OCI-LY3 (cell line): ENCODE data around the gene PTGIS.

Source experiments
- H2AFZ ChIP-seq: fragments of 200-600, 300-600 bp; shearing (Covaris generic); 2 replicates; pipeline ENCODE4 v1.6.0; 2014; ENCODE audit warnings: antibody characterized with exemption, low read depth, low read length
- H3K27ac ChIP-seq: fragments of 200-600, 300-600 bp; sonication (generic); 2 replicates; pipeline ENCODE4 v1.5.1; 2014; ENCODE audit warnings: mild to moderate bottlenecking, low read length, moderate library complexity, mixed read lengths
- H3K27me3 ChIP-seq: fragments of 200-600, 300-600 bp; sonication (generic); 2 replicates; pipeline ENCODE4 v1.6.1; 2014; ENCODE audit warnings: low read depth, low read length, mixed read lengths
- H3K36me3 ChIP-seq: fragments of 200-600, 300-600 bp; sonication (generic); replicated peaks from 2 replicates; pipeline ENCODE3; 2014; ENCODE audit warnings: low read depth, low read length, mixed read lengths
- H3K4me1 ChIP-seq: fragments of 300-600, 200-600 bp; sonication (generic); 2 replicates; pipeline ENCODE4 v1.6.1; 2014; ENCODE audit warnings: low read length, mixed read lengths
- H3K4me2 ChIP-seq: fragments of 200-600, 300-600 bp; sonication (generic); 2 replicates; pipeline ENCODE4 v1.6.1; 2014; ENCODE audit warnings: low read length, mixed read lengths
- H3K4me3 ChIP-seq: fragments of 300-600, 200-600 bp; sonication (generic); 2 replicates; pipeline ENCODE4 v1.5.1; 2014; ENCODE audit warnings: antibody characterized with exemption, mild to moderate bottlenecking, low read length, moderate library complexity
- H3K79me2 ChIP-seq: fragments of 300-600, 200-600 bp; shearing (Covaris generic); 2 replicates; pipeline ENCODE4 v1.6.1; 2014; ENCODE audit warnings: mild to moderate bottlenecking, low read length, mixed read lengths
- H3K9ac ChIP-seq: fragments of 300-600, 200-600 bp; shearing (Covaris generic); 2 replicates; pipeline ENCODE4 v1.6.0; 2014; ENCODE audit warnings: mild to moderate bottlenecking, low read length, moderate library complexity
- H3K9me3 ChIP-seq: fragments of 200-600, 300-600 bp; shearing (Covaris generic); 2 replicates; pipeline ENCODE4 v1.6.1; 2014; ENCODE audit warnings: low read length, mixed read lengths; ENCODE audit not compliant: insufficient read depth
- H4K20me1 ChIP-seq: fragments of 200-600, 300-600 bp; sonication (generic); 2 replicates; pipeline ENCODE4 v1.6.1; 2016; ENCODE audit warnings: low read length, mixed read lengths; ENCODE audit not compliant: insufficient read depth
- CTCF ChIP-seq: fragments of 200-600, 300-600 bp; sonication (generic); IDR thresholded peaks from 2 replicates; pipeline ENCODE4 v1.5.1; 2014; ENCODE audit warnings: antibody characterized with exemption, low read length, low read depth
- EZH2phosphoT487 ChIP-seq: fragments of 200-600 bp; shearing (Covaris generic); IDR thresholded peaks from 2 replicates; pipeline ENCODE4 v1.6.1; 2018; ENCODE audit warnings: antibody characterized with exemption, mixed run types, low read depth

PTGIS gene

GRCh38 chr20:49583669-49584417, 15.9 kb upstream of the PTGIS start:
- Histone ChIP-seq H2AFZ (no peak overlapping the region), H3K4me2 (no peak overlapping the region)

GRCh38 chr20:49583343-49583668, 15.4 kb upstream of the PTGIS start:
- Histone ChIP-seq H3K4me1 (no peaks in the 10 kb centered on the region), H3K79me2 (no peaks in the 10 kb centered on the region), H3K4me3 (no peak overlapping the region), H3K9me3 (peaks cover 7% of the 10 kb centered on the region; the same call in 1 of the 2 replicates), H3K27me3 (peaks cover 64% of the 10 kb centered on the region), H3K36me3 (no peaks in the 10 kb centered on the region), H2AFZ (no peak overlapping the region), H3K27ac (no peak overlapping the region), H3K9ac (no peak overlapping the region), H4K20me1 (no peaks in the 10 kb centered on the region), H3K4me2 (no peak overlapping the region)
- TF ChIP-seq CTCF (no peak), EZH2phosphoT487 (no peak)

More at GRCh38 chr20:49583669-49584417, 15.9 kb upstream of the PTGIS start:
- H3K27ac ChIP-seq: no peak overlapping the region
- H3K4me3 ChIP-seq: no peak overlapping the region
- H3K79me2 ChIP-seq: no peaks in the 10 kb centered on the region
- no peak overlapping the region for H3K9ac ChIP-seq
- no peaks in the 10 kb centered on the region for H3K4me1 ChIP-seq
- peaks cover 7% of the 10 kb centered on the region; the same call in 1 of the 2 replicates for H3K9me3 ChIP-seq
- H3K36me3 ChIP-seq: no peaks in the 10 kb centered on the region
- TF ChIP-seq CTCF (no peak), EZH2phosphoT487 (no peak)
- H4K20me1 ChIP-seq: no peaks in the 10 kb centered on the region
- H3K27me3 ChIP-seq: peaks cover 64% of the 10 kb centered on the region

DNA sequence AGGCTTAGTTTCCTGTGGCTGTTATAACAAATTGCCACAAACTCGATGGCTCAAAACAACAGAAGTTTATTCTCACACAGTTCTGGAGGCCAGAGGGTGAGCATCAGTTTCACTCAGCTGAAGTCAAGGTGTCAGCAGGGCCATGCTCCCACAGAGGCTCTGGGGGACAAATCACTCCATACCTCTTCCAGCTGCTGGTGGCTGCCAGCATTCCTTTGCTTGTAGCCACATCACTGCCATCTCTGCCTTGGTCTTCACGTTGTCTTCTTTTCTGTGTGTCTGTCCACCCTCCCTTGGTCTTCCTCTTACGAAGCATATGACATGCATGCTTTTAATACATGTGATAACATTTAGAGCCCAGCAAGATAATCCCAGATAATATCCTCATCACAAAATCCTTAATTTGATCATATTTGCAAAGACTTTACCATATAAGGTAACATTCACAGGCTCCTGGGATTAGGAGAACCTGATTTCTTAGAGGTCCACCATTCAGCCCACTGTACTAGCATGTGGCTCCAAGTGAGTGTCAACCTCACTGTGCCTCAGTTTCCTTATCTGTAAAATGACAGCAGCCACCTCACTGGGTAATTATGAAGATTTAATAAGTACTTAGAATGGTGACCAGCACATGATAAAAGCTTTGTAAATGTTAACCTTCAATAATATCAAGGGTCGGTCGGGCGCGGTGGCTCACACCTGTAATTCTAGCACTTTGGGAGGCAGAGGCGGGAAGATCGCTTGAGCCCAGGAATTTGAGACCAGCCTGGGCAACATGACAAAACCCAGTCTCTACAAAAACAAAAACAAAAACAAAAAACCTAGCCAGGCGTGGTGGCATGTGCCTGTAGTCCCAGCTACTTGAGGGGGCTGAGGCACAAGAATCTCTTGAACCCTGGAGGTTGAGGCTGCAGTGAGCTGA, 14.7 kb upstream of the PTGIS start:
- Histone ChIP-seq H3K4me3 (no peak overlapping the region), H3K4me1 (no peaks in the 10 kb centered on the region), H3K36me3 (no peaks in the 10 kb centered on the region), H3K27ac (no peak overlapping the region), H3K9ac (no peak overlapping the region), H3K79me2 (no peaks in the 10 kb centered on the region), H4K20me1 (no peaks in the 10 kb centered on the region), H3K27me3 (peaks cover 60% of the 10 kb centered on the region), H3K4me2 (no peak overlapping the region), H2AFZ (no peak overlapping the region), H3K9me3 (peaks cover 7% of the 10 kb centered on the region; the same call in 1 of the 2 replicates)
- TF ChIP-seq EZH2phosphoT487: no peak
- no peak for TF ChIP-seq CTCF

- Histone ChIP-seq H3K9me3 (peaks cover 7% of the 10 kb centered on the region; the same call in 1 of the 2 replicates), H3K79me2 (no peaks in the 10 kb centered on the region), H3K36me3 (no peaks in the 10 kb centered on the region), H3K27ac (no peak overlapping the region), H3K4me1 (no peaks in the 10 kb centered on the region), H3K9ac (no peak overlapping the region), H4K20me1 (no peaks in the 10 kb centered on the region), H3K4me2 (no peak overlapping the region), H2AFZ (no peak overlapping the region), H3K4me3 (no peak overlapping the region), H3K27me3 (peaks cover 60% of the 10 kb centered on the region)
- TF ChIP-seq CTCF: no peak
- no peak for TF ChIP-seq EZH2phosphoT487
These were observed 13.5 kb upstream of the PTGIS start for GRCh38 chr20:49581482-49581881.
